Diencephalon (tissue), 1 donor: ENCODE measurements around the gene PCDHA13. TPM values are rescaled to one million over a fixed set of nuclear protein-coding genes. Genes with fewer than 3 reads are reported as not detected.

Source experiments
- total RNA-seq: library from RNA; depleted of rRNA; stranded (reverse); fragments of >200 nt; gene quantifications from one replicate; pipeline ENCODE4 v1.2.3, GENCODE V29; 2014

Gene PCDHA13
- total RNA-seq: 9.9 TPM

GRCh38 chr5:140881889-140882590 lies at the start of gene PCDHA13:
PCDHA13 (plus strand) TSS chr5:140882124; CDS start chr5:140882269, 145 bp downstream.

GRCh38 chr5:140833993-140834392 lies 47.9 kb upstream of the PCDHA13 start, which contains the start of gene PCDHA7:
PCDHA7 (plus strand) TSS chr5:140834269; CDS start chr5:140834384, 115 bp downstream.

GRCh38 chr5:140840978-140841962 lies 40.7 kb upstream of the PCDHA13 start, which contains the start of gene PCDHA8:
PCDHA8 (plus strand) TSS chr5:140841187; CDS start chr5:140841322, 135 bp downstream.

GRCh38 chr5:140848139-140849102 lies 33.5 kb upstream of the PCDHA13 start, which contains the start of gene PCDHA9:
PCDHA9 (plus strand) TSS chr5:140848382; CDS start chr5:140848496, 114 bp downstream.

GRCh38 chr5:140855772-140856674 lies 25.9 kb upstream of the PCDHA13 start, which contains the start of gene PCDHA10:
PCDHA10 (plus strand) TSS chr5:140855897; CDS start chr5:140856049, 152 bp downstream.

GRCh38 chr5:140868721-140869554 lies 13.0 kb upstream of the PCDHA13 start, which contains the start of gene PCDHA11:
PCDHA11 (plus strand) TSS chr5:140868957; CDS start chr5:140869104, 147 bp downstream.

GRCh38 chr5:140875085-140876065 lies 6.5 kb upstream of the PCDHA13 start, which contains the start of gene PCDHA12:
PCDHA12 (plus strand) TSS chr5:140875308; CDS start chr5:140875473, 165 bp downstream.

GRCh38 chr5:140925806-140926442 lies 44.0 kb downstream of the PCDHA13 start, which contains the start of gene PCDHAC1:
PCDHAC1 (plus strand) TSS chr5:140926299; CDS start chr5:140926893, 594 bp downstream.

Other genes starting within 250 kb of the PCDHA13 start
- 12.9 TPM for gene CD14, start 248.9 kb upstream of the PCDHA13 start, total RNA-seq
- gene TMCO6, start 242.7 kb upstream of the PCDHA13 start, total RNA-seq: 4.6 TPM
- 37.1 TPM for gene NDUFA2, start 234.5 kb upstream of the PCDHA13 start, total RNA-seq
- gene IK, start 234.3 kb upstream of the PCDHA13 start, total RNA-seq: 78.4 TPM
- 13.4 TPM for gene WDR55, start 217.2 kb upstream of the PCDHA13 start, total RNA-seq
- gene DND1, start 208.5 kb upstream of the PCDHA13 start, total RNA-seq: 0.69 TPM
- 68.0 TPM for gene HARS1, start 190.8 kb upstream of the PCDHA13 start, total RNA-seq
- 28.1 TPM for gene HARS2, start 190.7 kb upstream of the PCDHA13 start, total RNA-seq
- 42.9 TPM for gene ZMAT2, start 181.7 kb upstream of the PCDHA13 start, total RNA-seq
- 13.8 TPM for gene PCDHA1, start 96.0 kb upstream of the PCDHA13 start, total RNA-seq
- gene PCDHA2, start 87.3 kb upstream of the PCDHA13 start, total RNA-seq: 10.4 TPM
- gene PCDHA3, start 81.1 kb upstream of the PCDHA13 start, total RNA-seq: 20.1 TPM
- gene PCDHA4, start 75.1 kb upstream of the PCDHA13 start, total RNA-seq: 15.0 TPM
- 9.9 TPM for gene PCDHA5, start 60.5 kb upstream of the PCDHA13 start, total RNA-seq
- gene PCDHA6, start 54.2 kb upstream of the PCDHA13 start, total RNA-seq: 26.3 TPM
- gene PCDHA7, start 47.9 kb upstream of the PCDHA13 start, total RNA-seq: 15.2 TPM
- 9.5 TPM for gene PCDHA8, start 40.9 kb upstream of the PCDHA13 start, total RNA-seq
- 11.3 TPM for gene PCDHA9, start 33.7 kb upstream of the PCDHA13 start, total RNA-seq
- gene PCDHA10, start 26.2 kb upstream of the PCDHA13 start, total RNA-seq: 11.5 TPM
- 22.8 TPM for gene PCDHA11, start 13.2 kb upstream of the PCDHA13 start, total RNA-seq
- 7.4 TPM for gene PCDHA12, start 6.8 kb upstream of the PCDHA13 start, total RNA-seq
- gene PCDHAC1, start 44.2 kb downstream of the PCDHA13 start, total RNA-seq: 42.7 TPM
- 47.1 TPM for gene PCDHAC2, start 84.4 kb downstream of the PCDHA13 start, total RNA-seq
- gene PCDHB1, start 169.2 kb downstream of the PCDHA13 start, total RNA-seq: 0.46 TPM
- 12.7 TPM for gene PCDHB2, start 212.5 kb downstream of the PCDHA13 start, total RNA-seq
- gene PCDHB3, start 218.3 kb downstream of the PCDHA13 start, total RNA-seq: 13.6 TPM
- gene PCDHB4, start 239.7 kb downstream of the PCDHA13 start, total RNA-seq: 5.3 TPM